CD4-positive, alpha-beta T cell treated with Interleukin-2 at 100 ng/mL for 4 hours (primary cell): Measurements from ENCODE around the gene LZIC.
"Not testable (repeated sequence)": the region's sequence is repeated elsewhere in the genome, so short reads cannot be mapped to it uniquely, and the experiment has no call there.

Experiments used
- DNase-seq: peaks from one replicate; pipeline ENCODE4 v3.0.0-alpha.2; 2020; ENCODE audit warnings: low spot score

Gene LZIC

GRCh38 chr1:9942939-9943788, at the start of gene LZIC, which contains the start of gene NMNAT1:
Gene LZIC, minus strand, starts transcription at chr1:9943391. Its CDS starts 6,772 bp downstream, at chr1:9936619.
Gene NMNAT1, plus strand, starts transcription at chr1:9943475. Its CDS starts 28,599 bp downstream, at chr1:9972074.
- peak; percentile 92 for DNase-seq

GRCh38 chr1:9992910-9993309, 49.7 kb upstream of the LZIC start:
- DNase-seq = no peak

- DNase-seq = no peak
Observed at GRCh38 chr1:9990944-9991343, 47.8 kb upstream of the LZIC start.

- DNase-seq = no peak
Observed at GRCh38 chr1:9989773-9990172, 46.6 kb upstream of the LZIC start.

- no peak for DNase-seq
Observed at GRCh38 chr1:9985001-9985400, 41.8 kb upstream of the LZIC start.

- DNase-seq = no peak
Observed at GRCh38 chr1:9984253-9984652, 41.1 kb upstream of the LZIC start.

GRCh38 chr1:9960706-9961562, 17.7 kb upstream of the LZIC start:
- no peak for DNase-seq

GRCh38 chr1:9960011-9960410, 16.8 kb upstream of the LZIC start:
- no peak for DNase-seq

- DNase-seq = no peak
Observed at GRCh38 chr1:9957726-9958125, 14.5 kb upstream of the LZIC start.

GRCh38 chr1:9946315-9946714, 3.1 kb upstream of the LZIC start:
- DNase-seq = no peak

GRCh38 chr1:9942399-9942938, 722 bp downstream of the LZIC start:
- DNase-seq = peak; percentile 47

- no peak for DNase-seq
Observed at GRCh38 chr1:9929431-9930385, 13.5 kb downstream of the LZIC start.

GRCh38 chr1:9927259-9927658, 15.9 kb downstream of the LZIC start:
- DNase-seq = no peak

- no peak for DNase-seq
Observed at GRCh38 chr1:9922342-9922741, 20.8 kb downstream of the LZIC start.

GRCh38 chr1:9920606-9921005, 22.6 kb downstream of the LZIC start:
- DNase-seq = no peak

GRCh38 chr1:9917901-9918300, 25.3 kb downstream of the LZIC start:
- DNase-seq = no peak

GRCh38 chr1:9917495-9917894, 25.7 kb downstream of the LZIC start:
- not testable (repeated sequence) for DNase-seq

GRCh38 chr1:9916452-9916851, 26.7 kb downstream of the LZIC start:
- no peak for DNase-seq

- no peak for DNase-seq
Observed at GRCh38 chr1:9914610-9914937, 28.6 kb downstream of the LZIC start.

- DNase-seq = no peak
Observed at GRCh38 chr1:9912264-9912936, 30.8 kb downstream of the LZIC start.
